Neural cell (in vitro differentiated cells): ENCODE data around the gene OPN4. TPM values are rescaled to one million over a fixed set of nuclear protein-coding genes. Genes with fewer than 3 reads are reported as not detected.

Source experiments
- H2AFZ ChIP-seq: fragments of 200-600, 300-800 bp; sonication (generic), shearing (Covaris generic); 2 replicates; pipeline ENCODE4 v1.6.0; 2014; ENCODE audit warnings: low read depth, mild to moderate bottlenecking, antibody characterized with exemption, low read length, moderate library complexity
- H3F3A ChIP-seq: fragments of 200-600 bp; shearing (Covaris generic); 2 replicates; pipeline ENCODE4 v1.6.1; 2016; ENCODE audit warnings: mild to moderate bottlenecking, moderate library complexity, mixed read lengths, antibody characterized with exemption, low read length; ENCODE audit not compliant: insufficient read depth, poor library complexity, severe bottlenecking
- H3K27ac ChIP-seq: fragments of 200-600, 300-800 bp; sonication (generic), shearing (Covaris generic); 2 replicates; pipeline ENCODE4 v1.5.1; 2014; ENCODE audit warnings: mild to moderate bottlenecking, low read length, moderate library complexity
- H3K27me3 ChIP-seq: fragments of 300-800, 200-600 bp; sonication (generic), shearing (Covaris generic); 2 replicates; pipeline ENCODE4 v1.6.0; 2014; ENCODE audit warnings: mild to moderate bottlenecking, low read depth, low read length, moderate library complexity; ENCODE audit not compliant: insufficient read depth
- H3K36me3 ChIP-seq: fragments of 300-800, 200-600 bp; sonication (generic), shearing (Covaris generic); 2 replicates; pipeline ENCODE4 v1.5.1; 2014; ENCODE audit warnings: mild to moderate bottlenecking, antibody characterized with exemption, low read length, moderate library complexity; ENCODE audit not compliant: insufficient read depth
- H3K4me2 ChIP-seq: fragments of 300-800, 200-600 bp; sonication (generic), shearing (Covaris generic); 2 replicates; pipeline ENCODE4 v1.6.0; 2014; ENCODE audit warnings: mild to moderate bottlenecking, low read length
- H3K4me3 ChIP-seq: fragments of 300-800, 200-600 bp; sonication (generic), shearing (Covaris generic); 2 replicates; pipeline ENCODE4 v1.5.1; 2014; ENCODE audit warnings: mild to moderate bottlenecking, low read length, moderate library complexity
- H3K79me2 ChIP-seq: fragments of 200-600 bp; shearing (Covaris generic); replicated peaks from 2 replicates; pipeline ENCODE4 v1.6.0; 2014; ENCODE audit warnings: mild to moderate bottlenecking, low read length, moderate library complexity; ENCODE audit not compliant: insufficient read depth
- H3K9ac ChIP-seq: fragments of 300-800, 200-600 bp; sonication (generic), shearing (Covaris generic); 2 replicates; pipeline ENCODE4 v1.6.1; 2016; ENCODE audit warnings: mild to moderate bottlenecking, low read length, mixed read lengths
- H3K9me2 ChIP-seq: fragments of 200-600 bp; shearing (Covaris generic); 2 replicates; pipeline ENCODE4 v1.6.1; 2016; ENCODE audit warnings: mild to moderate bottlenecking, low read length, mixed read lengths; ENCODE audit not compliant: insufficient read depth
- H3K9me3 ChIP-seq: fragments of 200-600, 300-800 bp; sonication (generic), shearing (Covaris generic); 2 replicates; pipeline ENCODE4 v1.6.1; 2016; ENCODE audit warnings: mild to moderate bottlenecking, mixed run types, low read length, moderate library complexity, mixed read lengths
- H4K20me1 ChIP-seq: fragments of 200-600 bp; shearing (Covaris generic); 2 replicates; pipeline ENCODE4 v1.6.1; 2016; ENCODE audit warnings: mild to moderate bottlenecking, mixed run types; ENCODE audit not compliant: insufficient read depth
- EP300 ChIP-seq: fragments of 450-650 bp; conservative IDR thresholded peaks from 2 replicates; pipeline ENCODE4 v1.6.1; 2014; ENCODE audit warnings: antibody characterized with exemption, mild to moderate bottlenecking, moderate library complexity; ENCODE audit not compliant: poor library complexity, severe bottlenecking
- EZH2 ChIP-seq: fragments of 200-600, 300-800 bp; shearing (Covaris generic), sonication (generic); IDR thresholded peaks from 2 replicates; pipeline ENCODE4 v1.6.1; 2014; ENCODE audit warnings: antibody characterized with exemption, low read length, borderline replicate concordance, mild to moderate bottlenecking; ENCODE audit not compliant: insufficient read depth, poor library complexity, severe bottlenecking
- MXI1 ChIP-seq: fragments of 450-650 bp; conservative IDR thresholded peaks from 2 replicates; pipeline ENCODE4 v1.6.1; 2014; ENCODE audit warnings: antibody characterized with exemption, mild to moderate bottlenecking; ENCODE audit not compliant: poor library complexity, severe bottlenecking
- POLR2AphosphoS5 ChIP-seq: IDR thresholded peaks from 2 replicates; pipeline ENCODE4 v1.6.1; 2012
- RAD21 ChIP-seq: fragments of 450-650 bp; conservative IDR thresholded peaks from 2 replicates; pipeline ENCODE4 v1.6.1; 2014; ENCODE audit warnings: antibody characterized with exemption, mild to moderate bottlenecking, moderate library complexity
- REST ChIP-seq: IDR thresholded peaks from 2 replicates; pipeline ENCODE4 v1.6.1; 2012; ENCODE audit warnings: borderline replicate concordance
- SMC3 ChIP-seq: fragments of 450-650 bp; conservative IDR thresholded peaks from 2 replicates; pipeline ENCODE4 v1.6.1; 2014; ENCODE audit warnings: antibody characterized with exemption, mild to moderate bottlenecking, moderate library complexity; ENCODE audit not compliant: poor library complexity
- TAF1 ChIP-seq: IDR thresholded peaks from 2 replicates; pipeline ENCODE4 v1.6.1; 2012; ENCODE audit warnings: low read depth
- polyA plus RNA-seq: library from polyadenylated mRNA; depleted of rRNA; stranded (reverse); fragments of >200 nt; gene quantifications from 2 replicates; pipeline ENCODE4 v1.2.3, GENCODE V29; 2014
- TF ChIP-seq, protein P1 (sequence below): fragments of 450-650 bp; IDR thresholded peaks from 2 replicates; pipeline ENCODE4 v1.5.1; 2014; ENCODE audit warnings: antibody characterized with exemption, mild to moderate bottlenecking, moderate library complexity; ENCODE audit not compliant: poor library complexity, severe bottlenecking

OPN4 gene
- polyA plus RNA-seq, 1 donor from 2014 or later = not detected

- no peaks in the 10 kb centered on the region for H4K20me1 ChIP-seq
- H3K27ac ChIP-seq = no peak overlapping the region
- H3K9me3 ChIP-seq = no peaks in the 10 kb centered on the region
Observed at GRCh38 chr10:86657011-86657395, 2.7 kb downstream of the OPN4 start.

GRCh38 chr10:86657396-86658011 is 3.2 kb downstream of the OPN4 start:
- Histone ChIP-seq H3K4me2 (no peak overlapping the region), H3K9me3 (no peaks in the 10 kb centered on the region), H3K9ac (no peak overlapping the region), H3K36me3 (no peaks in the 10 kb centered on the region), H3K4me3 (no peak overlapping the region), H3F3A (no peaks in the 10 kb centered on the region), H3K27ac (no peak overlapping the region), H4K20me1 (no peaks in the 10 kb centered on the region), H3K79me2 (no peaks in the 10 kb centered on the region), H3K27me3 (no peaks in the 10 kb centered on the region), H3K9me2 (no peaks in the 10 kb centered on the region), H2AFZ (no peak overlapping the region)
- TF ChIP-seq SMC3 (no peak), POLR2AphosphoS5 (no peak), EZH2 (no peak), TAF1 (no peak), REST (no peak), RAD21 (no peak), EP300 (no peak), MXI1 (no peak)
- TF ChIP-seq, protein P1, sequence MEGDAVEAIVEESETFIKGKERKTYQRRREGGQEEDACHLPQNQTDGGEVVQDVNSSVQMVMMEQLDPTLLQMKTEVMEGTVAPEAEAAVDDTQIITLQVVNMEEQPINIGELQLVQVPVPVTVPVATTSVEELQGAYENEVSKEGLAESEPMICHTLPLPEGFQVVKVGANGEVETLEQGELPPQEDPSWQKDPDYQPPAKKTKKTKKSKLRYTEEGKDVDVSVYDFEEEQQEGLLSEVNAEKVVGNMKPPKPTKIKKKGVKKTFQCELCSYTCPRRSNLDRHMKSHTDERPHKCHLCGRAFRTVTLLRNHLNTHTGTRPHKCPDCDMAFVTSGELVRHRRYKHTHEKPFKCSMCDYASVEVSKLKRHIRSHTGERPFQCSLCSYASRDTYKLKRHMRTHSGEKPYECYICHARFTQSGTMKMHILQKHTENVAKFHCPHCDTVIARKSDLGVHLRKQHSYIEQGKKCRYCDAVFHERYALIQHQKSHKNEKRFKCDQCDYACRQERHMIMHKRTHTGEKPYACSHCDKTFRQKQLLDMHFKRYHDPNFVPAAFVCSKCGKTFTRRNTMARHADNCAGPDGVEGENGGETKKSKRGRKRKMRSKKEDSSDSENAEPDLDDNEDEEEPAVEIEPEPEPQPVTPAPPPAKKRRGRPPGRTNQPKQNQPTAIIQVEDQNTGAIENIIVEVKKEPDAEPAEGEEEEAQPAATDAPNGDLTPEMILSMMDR = no peak

More at GRCh38 chr10:86657011-86657395, 2.7 kb downstream of the OPN4 start:
- no peak overlapping the region for H3K4me2 ChIP-seq
- no peaks in the 10 kb centered on the region for H3K79me2 ChIP-seq
- no peaks in the 10 kb centered on the region for H3K9me2 ChIP-seq
- H3K36me3 ChIP-seq = no peaks in the 10 kb centered on the region
- no peak overlapping the region for H2AFZ ChIP-seq
- H3K4me3 ChIP-seq = no peak overlapping the region
- TF ChIP-seq, protein P1 = no peak
- no peak for TF ChIP-seq EP300
- TF ChIP-seq POLR2AphosphoS5 = no peak
- TF ChIP-seq SMC3 = no peak
- TF ChIP-seq RAD21 = no peak
- TF ChIP-seq TAF1 = no peak
- TF ChIP-seq MXI1 = no peak
- no peaks in the 10 kb centered on the region for H3K27me3 ChIP-seq
- no peaks in the 10 kb centered on the region for H3F3A ChIP-seq
- H3K9ac ChIP-seq = no peak overlapping the region
